Measurements from ENCODE around the gene DDX59. TPM values are rescaled to one million over a fixed set of nuclear protein-coding genes. Genes with fewer than 3 reads are reported as not detected.

DDX59 gene
- total and polyA plus RNA-seq, 7 donors, result 16.9 to 40.1 (median 30.1) TPM

DNA sequence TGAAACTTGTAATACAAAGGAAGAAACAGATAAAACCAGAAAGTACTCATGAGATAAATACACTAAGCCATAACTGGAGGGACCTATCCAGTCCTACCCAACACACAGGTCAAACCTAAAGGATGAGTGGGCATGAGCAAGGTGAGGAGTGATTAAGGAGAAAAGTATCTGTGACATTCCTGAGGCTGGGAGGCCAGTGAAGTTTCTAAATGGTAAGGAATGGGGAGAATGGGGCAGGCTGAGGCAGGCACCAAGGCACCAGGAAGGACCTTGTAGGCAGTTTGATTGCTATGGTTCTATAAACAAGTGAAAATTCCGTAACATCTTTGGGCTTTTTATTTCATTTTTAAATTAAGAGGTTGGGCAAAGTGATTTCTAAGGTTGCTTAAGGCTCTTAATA, 10.4 kb downstream of the DDX59 start:
- H3K36me3 ChIP-seq (ENCODE audit: insufficient read depth in 1 of 2, low read depth in 1 of 2), result peaks cover 12 to 95% of the 10 kb centered on the region in 2 donors
- 97 to 100% (median 100%) methylated on average over 1 of the region's 1 CpG for WGBS, 3 donors
- intact Hi-C loops (cut with DNase I), result no loop called here
- TF ChIP-seq, protein P1, sequence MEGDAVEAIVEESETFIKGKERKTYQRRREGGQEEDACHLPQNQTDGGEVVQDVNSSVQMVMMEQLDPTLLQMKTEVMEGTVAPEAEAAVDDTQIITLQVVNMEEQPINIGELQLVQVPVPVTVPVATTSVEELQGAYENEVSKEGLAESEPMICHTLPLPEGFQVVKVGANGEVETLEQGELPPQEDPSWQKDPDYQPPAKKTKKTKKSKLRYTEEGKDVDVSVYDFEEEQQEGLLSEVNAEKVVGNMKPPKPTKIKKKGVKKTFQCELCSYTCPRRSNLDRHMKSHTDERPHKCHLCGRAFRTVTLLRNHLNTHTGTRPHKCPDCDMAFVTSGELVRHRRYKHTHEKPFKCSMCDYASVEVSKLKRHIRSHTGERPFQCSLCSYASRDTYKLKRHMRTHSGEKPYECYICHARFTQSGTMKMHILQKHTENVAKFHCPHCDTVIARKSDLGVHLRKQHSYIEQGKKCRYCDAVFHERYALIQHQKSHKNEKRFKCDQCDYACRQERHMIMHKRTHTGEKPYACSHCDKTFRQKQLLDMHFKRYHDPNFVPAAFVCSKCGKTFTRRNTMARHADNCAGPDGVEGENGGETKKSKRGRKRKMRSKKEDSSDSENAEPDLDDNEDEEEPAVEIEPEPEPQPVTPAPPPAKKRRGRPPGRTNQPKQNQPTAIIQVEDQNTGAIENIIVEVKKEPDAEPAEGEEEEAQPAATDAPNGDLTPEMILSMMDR (IDR thresholded peaks at IDR 0.05), result no peak
- H3K27ac ChIP-seq, result no peak overlapping the region
- H3K4me3 ChIP-seq, result no peak overlapping the region
- DNase-seq, result no peak
- no peak for ATAC-seq
- no peaks in the 10 kb centered on the region for H3K4me1 ChIP-seq
- no peaks in the 10 kb centered on the region for H3K9me3 ChIP-seq
- no peaks in the 10 kb centered on the region for H3K27me3 ChIP-seq (ENCODE audit: insufficient read depth in 3 of 3, low read length in 2 of 3)

DNA sequence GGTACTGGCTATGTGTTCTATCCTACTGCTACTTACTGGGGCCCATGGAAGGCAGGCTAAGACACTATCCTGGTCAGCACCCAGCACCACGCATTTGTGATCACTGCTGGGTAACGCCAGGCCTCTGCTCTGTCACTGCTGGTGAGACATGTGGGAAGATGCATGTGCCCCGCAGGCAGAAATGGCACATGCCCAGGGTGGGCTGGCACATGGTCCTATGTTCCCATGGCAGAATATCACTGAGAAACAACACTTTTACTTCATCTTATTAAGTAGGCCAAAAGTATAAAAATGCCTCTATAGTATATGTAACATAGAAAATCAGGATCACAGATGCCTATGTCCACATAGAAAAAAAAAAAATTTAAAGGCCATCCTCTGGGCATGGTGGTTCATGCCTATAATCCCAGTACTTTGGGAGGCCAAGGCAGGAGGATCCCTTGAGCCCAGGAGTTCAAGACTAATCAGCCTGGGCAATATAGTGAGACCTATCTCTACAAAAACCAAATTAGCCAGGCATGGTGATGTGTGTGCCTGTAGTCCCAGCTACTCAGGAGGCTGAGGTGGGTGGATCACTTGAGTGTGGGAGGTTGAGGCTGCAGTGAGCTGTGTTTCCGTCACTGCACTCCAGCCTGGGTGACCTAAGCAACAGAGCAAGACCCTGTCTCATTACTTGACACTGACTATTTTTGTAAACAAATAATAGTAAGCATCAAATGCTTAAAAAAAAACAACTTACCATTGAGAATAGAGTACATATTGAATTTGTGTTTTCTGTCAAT, 11.5 kb downstream of the DDX59 start:
- TF ChIP-seq, protein P1 (IDR thresholded peaks at IDR 0.05), result no peak
- H3K4me3 ChIP-seq, result no peak overlapping the region
- no peak for DNase-seq
- no peaks in the 10 kb centered on the region for H3K9me3 ChIP-seq
- no peak for ATAC-seq
- H3K4me1 ChIP-seq, result no peaks in the 10 kb centered on the region
- 83 to 96% (median 92%) methylated on average over 4 of the region's 4 CpGs for WGBS, 3 donors
- H3K27ac ChIP-seq, result no peak overlapping the region
- intact Hi-C loops (cut with DNase I), result no loop called here
- H3K36me3 ChIP-seq (ENCODE audit: insufficient read depth in 1 of 2, low read depth in 1 of 2), result peaks cover 12 to 96% of the 10 kb centered on the region in 2 donors
- H3K27me3 ChIP-seq (ENCODE audit: insufficient read depth in 3 of 3, low read length in 2 of 3), result no peaks in the 10 kb centered on the region

DNA sequence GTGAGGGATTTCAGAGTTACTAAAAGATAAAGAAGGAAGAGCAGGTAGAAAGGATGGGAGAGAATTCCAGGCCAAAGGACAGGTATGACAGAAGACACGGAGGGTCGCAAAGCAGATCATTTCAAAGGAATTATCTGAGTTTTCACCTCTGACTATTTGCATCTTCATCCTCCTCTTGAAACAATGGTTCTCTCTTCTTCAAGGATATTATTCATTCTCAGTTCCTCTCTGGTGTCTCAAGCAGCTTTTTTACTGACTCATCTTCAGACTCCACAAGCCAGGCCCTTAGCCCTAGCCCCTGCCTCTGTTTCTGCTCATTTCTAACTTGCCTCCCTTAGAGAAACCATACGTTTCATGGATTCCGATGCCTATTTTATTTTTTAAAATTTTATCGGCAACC, 15.0 kb downstream of the DDX59 start:
- Histone ChIP-seq H3K27ac (no peak overlapping the region), H3K27me3 (ENCODE audit: insufficient read depth in 3 of 3, low read length in 2 of 3) (no peaks in the 10 kb centered on the region), H3K36me3 (ENCODE audit: insufficient read depth in 1 of 2, low read depth in 1 of 2) (peaks cover 8 to 87% of the 10 kb centered on the region in 2 donors), H3K9me3 (no peaks in the 10 kb centered on the region), H3K4me3 (no peak overlapping the region), H3K4me1 (no peaks in the 10 kb centered on the region)
- WGBS, 3 donors, result 96 to 97% (median 97%) methylated on average over 5 of the region's 5 CpGs
- intact Hi-C loops (cut with DNase I), result no loop called here
- TF ChIP-seq, protein P1 (IDR thresholded peaks at IDR 0.05), result no peak
- DNase-seq (no peak), ATAC-seq (no peak)

DNA sequence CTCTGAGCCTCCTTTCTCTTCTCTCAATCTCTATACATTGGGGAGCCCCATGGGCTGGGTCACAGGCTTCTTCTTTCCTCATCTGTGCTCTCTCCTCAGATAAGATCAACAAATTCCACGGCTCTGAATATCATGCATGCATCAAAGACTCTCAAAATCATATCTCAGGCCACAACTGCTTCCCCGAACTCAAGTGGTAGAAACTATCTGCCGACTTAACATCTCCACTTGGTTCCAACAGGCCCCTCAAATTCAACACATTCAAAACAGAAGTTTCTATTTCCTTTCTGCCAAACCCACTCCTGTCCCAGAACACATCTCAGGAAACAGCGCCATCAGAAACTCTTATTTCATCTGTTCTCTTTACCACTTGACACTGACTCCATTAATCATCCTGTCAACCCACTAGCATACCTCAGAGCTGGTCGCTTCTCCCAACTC, 16.7 kb downstream of the DDX59 start:
- intact Hi-C loops (cut with DNase I), result no loop called here
- ATAC-seq (no peak), DNase-seq (no peak)
- Histone ChIP-seq H3K4me1 (no peaks in the 10 kb centered on the region), H3K36me3 (ENCODE audit: insufficient read depth in 1 of 2, low read depth in 1 of 2) (peaks cover 4 to 87% of the 10 kb centered on the region in 2 donors), H3K27ac (no peak overlapping the region), H3K9me3 (no peaks in the 10 kb centered on the region), H3K27me3 (ENCODE audit: insufficient read depth in 3 of 3, low read length in 2 of 3) (no peaks in the 10 kb centered on the region), H3K4me3 (no peak overlapping the region)
- 85 to 90% (median 89%) methylated on average over 5 of the region's 5 CpGs for WGBS, 3 donors
- TF ChIP-seq, protein P1 (IDR thresholded peaks at IDR 0.05), result no peak
